IPS DF 19.7 (cell line): ENCODE measurements around the gene DPM2.

Experiments
- DNase-seq: peaks from one replicate; pipeline ENCODE4 v3.0.0-alpha.2; 2013; ENCODE audit warnings: low read depth, low spot score

The DPM2 gene

DNA sequence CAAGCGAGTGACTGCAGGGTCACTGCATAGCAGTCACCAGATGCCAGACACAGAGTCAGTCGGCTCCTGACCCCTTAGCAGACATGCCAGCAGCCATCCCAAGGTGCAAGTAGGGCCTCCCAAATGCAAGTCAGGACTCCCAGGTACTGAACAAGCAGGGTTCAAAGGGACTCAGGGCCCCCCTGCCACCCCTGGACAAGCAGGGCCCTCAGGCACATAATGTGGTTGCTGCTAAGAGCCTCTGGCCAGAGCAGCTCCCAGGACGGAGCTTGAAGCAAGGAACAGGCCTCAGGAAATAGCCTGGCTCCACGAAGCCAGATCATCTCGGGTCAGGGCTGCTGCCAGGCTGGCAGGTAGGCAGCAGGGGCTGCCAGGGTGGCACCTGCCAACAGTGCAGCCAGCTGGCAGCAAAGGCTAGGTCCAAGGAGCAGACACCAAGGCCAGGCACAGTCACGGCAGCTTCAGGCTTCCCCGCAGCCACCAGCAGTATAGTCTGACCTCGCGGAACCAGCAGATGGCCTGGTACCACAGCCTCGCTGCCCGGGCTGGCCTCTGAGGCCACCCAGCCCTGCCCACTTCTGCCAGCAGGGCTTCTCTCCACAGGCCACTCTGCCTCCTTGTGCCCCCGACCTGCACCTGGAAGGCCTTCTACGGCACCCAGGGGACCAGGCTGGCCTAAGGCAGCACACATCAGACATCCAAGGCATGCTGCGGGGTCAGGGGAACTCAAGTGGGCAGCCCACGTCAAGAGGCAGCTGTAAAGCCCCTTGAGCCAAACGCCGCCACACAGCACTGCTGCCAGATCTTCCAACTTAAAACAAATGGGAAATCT is 35.7 kb upstream of the DPM2 start:
- no peak for DNase-seq

GRCh38 chr9:127972236-127972871 is 34.7 kb upstream of the DPM2 start:
- no peak for DNase-seq

GRCh38 chr9:127971357-127972235 is 33.9 kb upstream of the DPM2 start:
- DNase-seq: no peak

GRCh38 chr9:127970401-127971313 is 33.0 kb upstream of the DPM2 start:
- no peak for DNase-seq

GRCh38 chr9:127968700-127969383 is 31.2 kb upstream of the DPM2 start:
- DNase-seq: no peak

DNA sequence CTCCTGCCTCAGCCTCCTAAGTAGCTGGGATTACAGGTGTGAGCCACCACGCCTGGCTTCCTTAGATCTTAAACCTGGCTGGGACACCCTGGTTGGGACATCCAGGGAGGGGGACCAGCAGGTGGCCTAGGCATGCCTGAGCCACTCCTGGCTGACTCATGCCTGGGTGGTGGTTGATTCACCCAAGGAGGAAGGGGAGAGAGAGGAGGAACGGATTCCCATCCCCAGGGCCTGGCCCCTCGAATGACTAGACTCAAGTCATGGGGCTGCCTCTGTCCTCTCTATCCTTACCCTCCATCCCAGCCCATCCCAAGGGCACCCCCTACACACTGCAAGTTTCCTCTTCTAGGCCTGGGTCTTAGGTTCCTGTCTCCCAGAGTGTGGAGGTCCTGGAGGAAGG is 30.4 kb upstream of the DPM2 start:
- no peak for DNase-seq

DNA sequence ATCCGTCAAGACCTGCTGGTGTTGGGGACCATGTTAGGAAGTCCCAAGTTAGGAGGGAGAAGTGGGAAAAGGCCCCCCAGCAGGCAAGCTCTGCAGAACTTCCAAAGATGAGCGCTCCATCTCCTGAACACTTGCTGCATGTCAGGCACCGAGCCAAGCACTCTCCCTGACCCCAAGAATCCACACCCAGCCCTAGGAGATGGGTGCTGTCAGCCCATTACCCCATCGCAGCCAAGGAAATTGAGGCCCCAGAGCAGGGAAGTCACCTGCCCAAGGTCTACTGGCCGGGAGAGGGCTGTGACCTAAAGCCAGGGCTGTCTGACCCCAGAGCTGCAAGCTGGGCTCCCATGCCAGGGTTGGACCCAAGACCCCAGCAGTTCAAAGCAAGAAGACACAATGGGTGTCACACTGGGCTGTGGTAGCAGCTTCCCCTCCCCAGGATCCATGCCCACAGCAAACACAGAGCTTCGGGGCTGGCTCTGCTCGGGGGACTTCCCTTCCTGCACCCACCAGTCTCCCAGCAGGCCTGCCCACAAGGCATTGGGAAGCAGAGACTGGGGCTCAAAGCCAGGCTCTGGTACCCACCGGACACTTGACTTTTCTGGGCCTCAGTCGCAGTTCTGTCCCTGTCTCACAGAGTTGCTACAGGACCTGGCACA is 29.6 kb upstream of the DPM2 start:
- no peak for DNase-seq

DNA sequence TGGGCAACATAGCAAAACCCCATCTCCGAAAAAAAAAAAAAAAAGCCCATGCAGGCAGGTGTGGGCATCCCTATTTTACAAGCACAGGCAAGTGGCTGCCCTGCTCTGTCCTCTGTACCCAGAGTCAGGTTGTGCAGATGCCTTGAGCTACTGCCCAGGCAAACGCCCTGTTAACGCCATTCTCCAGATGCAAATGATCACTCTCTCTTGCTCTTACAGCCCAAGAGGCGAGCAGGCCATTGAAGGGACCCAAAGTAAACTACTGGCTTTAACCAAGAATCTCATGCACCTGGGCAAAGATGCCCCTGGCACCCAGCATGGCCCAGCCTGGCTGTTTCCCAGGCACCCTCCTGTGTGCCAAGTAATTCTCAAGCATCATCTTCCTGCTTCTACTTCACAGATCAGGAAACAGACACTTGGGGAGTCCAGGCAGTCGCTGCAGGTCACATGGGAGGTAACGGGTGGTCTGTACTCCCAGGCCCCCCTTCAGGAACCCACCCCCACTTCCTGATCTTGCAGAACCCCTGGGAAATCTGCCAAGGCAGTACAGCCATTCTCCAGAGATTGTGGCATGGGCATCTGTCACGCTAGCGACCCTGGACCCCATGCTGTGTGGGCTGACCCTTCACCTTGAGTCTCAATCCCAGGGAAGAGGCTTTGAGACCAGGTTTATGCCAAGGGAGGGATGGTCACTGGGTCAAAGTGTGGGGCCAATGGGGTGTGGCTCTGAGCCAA is 28.9 kb upstream of the DPM2 start:
- no peak for DNase-seq

- DNase-seq: no peak
These were observed 28.3 kb upstream of the DPM2 start for GRCh38 chr9:127965953-127966352.

GRCh38 chr9:127963359-127964064 is 25.9 kb upstream of the DPM2 start:
- no peak for DNase-seq

DNA sequence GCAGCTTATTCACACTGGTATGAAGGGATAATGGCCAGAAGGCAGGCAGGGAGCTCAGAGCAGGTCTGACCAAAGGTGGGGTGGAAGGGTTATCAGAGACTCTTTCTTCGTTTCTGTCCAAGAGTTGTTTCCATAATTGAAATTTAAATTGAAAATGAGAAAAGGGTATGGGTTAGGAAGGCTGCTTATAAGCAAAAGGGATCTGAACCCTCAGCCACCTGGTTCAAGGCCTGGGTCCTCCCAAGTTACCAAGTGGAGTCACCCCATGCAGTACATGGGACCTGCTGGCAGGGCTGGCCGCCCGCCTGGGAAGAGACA is 25.3 kb upstream of the DPM2 start:
- DNase-seq: no peak

DNA sequence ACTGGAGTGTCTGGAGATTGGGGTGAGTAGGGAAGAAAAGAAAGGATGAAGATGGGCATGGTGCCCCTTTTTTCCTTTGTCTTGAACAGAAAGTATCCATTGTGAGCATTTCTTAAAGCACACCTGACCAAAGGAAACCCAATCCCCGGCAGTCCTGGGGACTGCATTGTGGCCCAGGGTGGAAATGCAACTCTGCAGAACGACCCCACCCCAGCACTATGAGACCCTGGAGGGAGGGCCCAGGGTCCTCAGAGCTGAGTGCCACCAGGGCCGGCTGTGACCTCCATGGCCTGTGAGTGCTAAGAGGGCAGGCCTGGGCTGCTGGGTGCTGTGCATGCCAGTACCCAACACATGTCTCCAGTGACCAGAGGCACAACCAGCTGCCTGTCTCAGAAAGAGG is 24.6 kb upstream of the DPM2 start:
- DNase-seq: no peak

GRCh38 chr9:127961613-127962155 is 24.0 kb upstream of the DPM2 start:
- no peak for DNase-seq

- no peak for DNase-seq
These were observed 23.5 kb upstream of the DPM2 start for GRCh38 chr9:127961155-127961490.

DNA sequence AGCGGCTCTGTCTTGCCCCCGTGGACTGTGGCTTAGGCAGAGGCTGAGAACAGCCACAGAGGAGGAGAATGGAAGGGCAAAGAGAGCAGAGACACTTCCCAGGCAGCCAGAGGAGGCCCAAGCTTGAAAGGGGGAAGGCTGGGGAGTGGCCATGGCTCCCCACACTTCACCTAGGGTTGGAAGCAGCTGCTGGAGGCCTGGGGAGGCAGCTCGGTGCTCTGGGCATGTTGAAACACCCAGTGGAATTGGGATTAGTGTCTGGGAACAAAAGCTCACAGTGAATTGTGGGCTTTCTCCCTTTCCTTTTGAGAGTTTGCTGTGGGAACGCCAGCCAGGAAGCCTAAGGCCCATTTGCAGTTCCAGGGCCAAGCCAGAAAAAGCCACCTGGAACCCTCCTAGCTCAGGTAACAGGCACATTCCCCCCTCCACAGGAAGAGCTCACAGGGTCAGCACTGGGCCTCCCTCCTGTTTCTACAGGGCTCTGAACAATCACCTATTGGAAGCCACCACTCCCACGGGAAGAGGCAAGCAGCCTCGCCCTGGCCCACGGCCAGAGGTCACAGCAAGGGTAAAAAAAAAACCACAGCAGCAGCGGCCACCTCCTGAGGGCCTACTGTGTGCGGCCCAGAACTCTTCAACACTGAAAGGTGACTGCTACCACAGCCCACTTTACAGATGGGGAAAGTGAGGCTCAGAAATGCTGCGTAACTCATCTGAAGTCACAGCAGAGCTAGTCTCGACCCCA is 22.9 kb upstream of the DPM2 start:
- no peak for DNase-seq

DNA sequence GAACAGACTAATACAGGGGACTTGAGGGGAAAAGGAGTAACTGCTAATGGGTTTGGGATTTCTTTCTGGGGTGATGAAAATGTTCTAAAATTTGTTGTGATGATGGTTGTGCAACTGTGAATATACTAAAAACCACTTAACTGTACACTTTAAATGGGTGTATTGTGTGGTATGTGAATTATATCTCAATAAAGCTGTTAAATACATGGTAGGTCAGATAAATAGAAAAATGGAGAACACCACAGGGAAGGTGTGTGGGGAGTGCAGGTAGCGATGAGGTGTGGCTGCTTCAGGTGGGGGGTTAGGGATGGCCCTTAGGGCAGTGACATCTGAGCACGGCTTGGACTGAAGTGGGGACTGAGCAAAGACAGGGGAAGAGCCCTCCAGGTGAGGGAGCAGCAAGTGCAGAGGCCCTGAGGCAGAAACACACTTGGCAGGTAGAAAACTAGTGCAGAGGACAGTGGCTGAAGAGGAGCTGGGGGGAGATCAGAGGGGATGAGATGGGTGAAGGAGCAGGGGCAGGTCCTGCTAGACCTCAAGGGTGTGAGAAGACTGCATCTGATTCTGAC is 22.3 kb upstream of the DPM2 start:
- no peak for DNase-seq

DNA sequence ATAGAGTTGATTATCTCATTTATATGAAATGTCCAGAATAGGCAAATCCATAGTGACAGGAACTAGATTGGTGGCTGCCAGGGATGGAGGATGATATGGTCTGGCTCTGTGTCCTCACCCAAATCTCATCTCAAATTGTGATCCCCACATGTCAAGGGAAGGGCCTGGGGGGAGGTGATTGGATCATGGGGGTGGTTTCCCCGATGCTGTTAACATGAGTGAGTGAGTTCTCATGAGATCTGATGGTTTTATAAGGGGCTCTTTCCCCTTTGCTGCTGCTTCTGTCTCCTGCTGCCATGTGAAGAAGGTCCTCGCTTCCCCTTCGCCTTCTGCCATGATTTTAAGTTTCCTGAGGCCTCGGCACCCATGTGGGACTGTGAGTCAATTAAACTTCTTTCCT is 21.7 kb upstream of the DPM2 start:
- no peak for DNase-seq

- DNase-seq: no peak
These were observed 21.1 kb upstream of the DPM2 start for GRCh38 chr9:127958728-127959127.
